Gastrocnemius medialis (tissue), 4 donors: ENCODE data around the gene NAA35. TPM values are rescaled to one million over a fixed set of nuclear protein-coding genes. Genes with fewer than 3 reads are reported as not detected.
"Not testable (repeated sequence)": the region's sequence is repeated elsewhere in the genome, so short reads cannot be mapped to it uniquely, and the experiment has no call there.

ENCODE experiments used
- ATAC-seq, 2 donors: fragments of 150-250 bp; one replicate each; pipeline ENCODE4 v1.9.1; 2016
- DNase-seq, 2 donors: peaks; one replicate each; pipeline ENCODE4 v3.0.0-alpha.2; 2019
- H3K27ac ChIP-seq, 4 donors: fragments of 200-600 bp; sonication (generic); 1 replicate in 1 of 4; 2 replicates in 3 of 4; pipeline ENCODE4 v1.5.1; 2016 to 2018; ENCODE audit warnings: mild to moderate bottlenecking in 2 of 4, moderate library complexity in 1 of 4
- H3K27me3 ChIP-seq, 3 donors: fragments of 200-600 bp; sonication (generic) in 2 of 3; 1 replicate in 1 of 3; 2 replicates in 2 of 3; pipeline versions ENCODE4 v1.5.1 to v1.6.0; 2016 to 2019; ENCODE audit warnings: mild to moderate bottlenecking in 1 of 3, moderate library complexity in 1 of 3
- H3K36me3 ChIP-seq, 2 donors: fragments of 200-600 bp; sonication (generic) in 1 of 2; one replicate each; pipeline ENCODE4 v1.5.1; 2017 to 2018
- H3K4me1 ChIP-seq, 2 donors: fragments of 200-600 bp; sonication (generic) in 1 of 2; one replicate each; pipeline ENCODE4 v1.5.1; 2016 to 2017; ENCODE audit warnings: mild to moderate bottlenecking in 2 of 2
- H3K4me3 ChIP-seq, 4 donors: fragments of 200-600 bp; sonication (generic) in 3 of 4; 1 replicate in 1 of 4; 2 replicates in 3 of 4; pipeline ENCODE4 v1.5.1; 2016 to 2019; ENCODE audit warnings: mild to moderate bottlenecking in 2 of 4
- H3K9me3 ChIP-seq, 3 donors: fragments of 200-600 bp; sonication (generic) in 2 of 3; 1 replicate in 1 of 3; 2 replicates in 2 of 3; pipeline ENCODE4 v1.5.1; 2016 to 2019
- CTCF ChIP-seq, 5 experiments: fragments of 450-650 bp in 3 of 5; fragments of 200-600 bp in 2 of 5; sonication (generic) in 2 of 5; IDR thresholded peaks in 4 of 5; conservative IDR thresholded peaks in 1 of 5; 1 replicate in 4 of 5; 2 replicates in 1 of 5; pipeline ENCODE4 v1.5.1; 2016 to 2019; ENCODE audit warnings: antibody characterized with exemption in 5 of 5, mild to moderate bottlenecking in 3 of 5, moderate library complexity in 3 of 5
- POLR2A ChIP-seq, 2 donors: fragments of 450-650 bp; IDR thresholded peaks; one replicate each; pipeline ENCODE4 v1.6.1; 2017; ENCODE audit warnings: antibody characterized with exemption in 2 of 2, mild to moderate bottlenecking in 2 of 2, moderate library complexity in 2 of 2
- in situ Hi-C, 4 donors: fragments of 200-750 bp; cut with MboI; loops; one replicate each; pipeline versions ENCODE4 v1.15.0 to v1.8.0; 2017; ENCODE audit warnings: low sequenced_read_pairs in 4 of 4
- intact Hi-C: fragments of 100-400 bp; cut with DNase I; formaldehyde crosslinking; loops from one replicate; pipeline ENCODE4 v1.15.1; 2023; ENCODE audit warnings: low total_unique reads
- total RNA-seq, 4 donors: library from RNA; depleted of rRNA; stranded (reverse); fragments of >200 nt; gene quantifications; one replicate each; pipeline versions ENCODE4 v1.1.0 to v1.2.3, GENCODE V29; 2016

The NAA35 gene
- total RNA-seq, 4 donors from 2014 or later: 22.7 to 26.9 (median 24.5) TPM

DNA sequence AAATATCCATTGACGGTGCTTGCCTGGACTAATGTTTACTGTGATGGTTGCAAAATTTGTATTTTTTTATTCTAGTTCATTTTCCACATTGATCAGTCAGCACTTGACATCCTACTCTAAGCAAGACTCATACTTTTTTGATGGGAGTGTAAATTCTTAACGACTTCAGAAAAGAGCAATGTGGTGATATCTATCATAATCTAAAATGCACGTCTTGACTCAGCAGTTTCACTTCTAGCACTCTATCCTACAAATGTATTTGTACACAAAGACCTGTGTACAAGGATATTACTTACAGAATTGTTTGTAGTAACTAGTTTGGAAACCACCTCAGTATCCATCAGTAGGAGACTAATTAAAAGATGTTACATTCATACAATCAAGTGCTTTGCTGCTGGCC, 24.0 kb downstream of the NAA35 start:
- Histone ChIP-seq H3K36me3 (peaks cover 2 to 32% of the 10 kb centered on the region in 2 donors), H3K4me1 (peaks cover 0 to 8% of the 10 kb centered on the region in 2 donors), H3K27me3 (no peaks in the 10 kb centered on the region), H3K27ac (no peak overlapping the region), H3K9me3 (no peaks in the 10 kb centered on the region), H3K4me3 (no peak overlapping the region)
- no peak for TF ChIP-seq POLR2A (IDR thresholded peaks at IDR 0.05)
- TF ChIP-seq CTCF (IDR thresholded peaks at IDR 0.05 in 4 of 5, conservative IDR thresholded peaks at IDR 0.05 in 1 of 5): no peak
- ATAC-seq (no peak), DNase-seq (no peak)
- in situ Hi-C loops: no loop called here
- intact Hi-C loops: no loop called here

DNA sequence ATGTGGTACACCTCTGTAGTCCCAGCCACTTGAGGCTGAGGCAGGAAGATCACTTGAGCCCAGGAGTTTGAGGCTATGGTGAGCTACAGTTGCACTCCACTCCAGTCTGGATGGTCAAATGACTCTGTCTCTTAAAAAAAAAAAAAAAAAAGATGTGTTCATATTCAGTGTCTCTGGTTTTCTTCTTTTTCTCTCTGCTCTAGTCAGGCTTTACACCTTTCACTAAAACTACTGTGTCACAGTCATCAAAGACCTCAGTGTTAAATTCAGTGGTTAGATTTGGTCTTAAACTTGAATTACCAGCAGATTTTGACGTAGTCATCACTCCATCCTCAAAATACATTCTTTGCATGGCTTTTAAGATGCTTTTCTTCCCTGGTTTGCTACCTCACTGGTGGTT, 28.8 kb downstream of the NAA35 start:
- ATAC-seq: no peak
- no peak for TF ChIP-seq POLR2A (IDR thresholded peaks at IDR 0.05)
- TF ChIP-seq CTCF (IDR thresholded peaks at IDR 0.05 in 4 of 5, conservative IDR thresholded peaks at IDR 0.05 in 1 of 5): no peak
- in situ Hi-C loops (no loop called here), intact Hi-C loops (no loop called here)
- no peaks in the 10 kb centered on the region for H3K27me3 ChIP-seq
- no peaks in the 10 kb centered on the region for H3K9me3 ChIP-seq
- no peaks in the 10 kb centered on the region for H3K4me1 ChIP-seq
- no peak for DNase-seq
- no peak overlapping the region for H3K27ac ChIP-seq
- no peak overlapping the region for H3K4me3 ChIP-seq
- H3K36me3 ChIP-seq: peaks cover 2 to 46% of the 10 kb centered on the region in 2 donors

DNA sequence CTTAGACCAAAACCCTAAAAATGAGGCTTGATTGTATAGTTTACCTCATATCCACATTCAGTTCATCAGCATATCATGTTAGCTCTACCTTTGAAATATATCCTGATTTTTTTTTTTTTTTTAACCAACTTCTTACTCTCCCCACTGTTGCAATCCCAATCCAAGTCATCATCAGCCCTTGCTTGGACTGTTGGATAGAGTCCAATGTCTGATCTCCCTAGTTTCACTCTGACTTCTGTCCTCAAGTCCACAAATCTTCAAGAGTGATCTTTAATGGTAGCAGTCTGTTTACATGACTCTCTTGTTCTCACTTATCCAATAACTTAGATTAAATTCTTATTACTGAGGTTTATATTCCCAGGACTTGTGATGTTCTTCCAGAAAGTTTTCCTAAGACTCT, 30.8 kb downstream of the NAA35 start:
- Histone ChIP-seq H3K4me1 (no peaks in the 10 kb centered on the region), H3K36me3 (peaks cover 0 to 45% of the 10 kb centered on the region in 2 donors), H3K4me3 (no peak overlapping the region), H3K27ac (no peak overlapping the region), H3K27me3 (no peaks in the 10 kb centered on the region), H3K9me3 (no peaks in the 10 kb centered on the region)
- intact Hi-C loops (no loop called here), in situ Hi-C loops (no loop called here)
- DNase-seq (no peak), ATAC-seq (no peak)
- TF ChIP-seq CTCF (IDR thresholded peaks at IDR 0.05 in 4 of 5, conservative IDR thresholded peaks at IDR 0.05 in 1 of 5): no peak
- no peak for TF ChIP-seq POLR2A (IDR thresholded peaks at IDR 0.05)

DNA sequence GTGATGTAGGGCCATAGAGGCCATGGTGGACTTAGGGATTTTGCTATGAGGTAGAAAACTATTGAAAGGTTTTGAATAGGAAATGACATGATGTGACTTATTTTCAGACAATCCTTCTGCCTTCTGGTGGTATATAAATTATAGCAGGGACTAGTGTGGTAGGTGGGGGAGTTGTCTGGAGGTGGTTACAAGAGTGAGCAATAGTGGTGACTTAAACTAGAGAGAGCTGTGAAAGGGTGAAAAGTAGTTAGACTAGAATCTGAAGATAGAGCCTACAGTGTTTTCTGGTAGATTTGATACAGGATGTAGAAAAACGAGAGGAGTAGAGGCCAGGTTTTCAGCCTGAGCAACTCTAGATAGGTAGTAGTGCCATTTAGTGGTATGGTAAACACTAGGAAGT, 32.3 kb downstream of the NAA35 start:
- intact Hi-C loops: no loop called here
- Histone ChIP-seq H3K4me3 (no peak overlapping the region), H3K36me3 (peaks cover 0 to 51% of the 10 kb centered on the region in 2 donors), H3K4me1 (no peaks in the 10 kb centered on the region), H3K27me3 (no peaks in the 10 kb centered on the region), H3K9me3 (no peaks in the 10 kb centered on the region), H3K27ac (no peak overlapping the region)
- no peak for ATAC-seq
- TF ChIP-seq POLR2A (IDR thresholded peaks at IDR 0.05) (no peak), CTCF (IDR thresholded peaks at IDR 0.05 in 4 of 5, conservative IDR thresholded peaks at IDR 0.05 in 1 of 5) (no peak)
- in situ Hi-C loops: no loop called here
- DNase-seq: no peak

GRCh38 chr9:85974055-85974547, 33.2 kb downstream of the NAA35 start:
- intact Hi-C loops: not testable (repeated sequence)
- peaks cover 0 to 57% of the 10 kb centered on the region in 2 donors for H3K36me3 ChIP-seq

More at GRCh38 chr9:85974055-85974547, 33.2 kb downstream of the NAA35 start:
- ATAC-seq, H3K4me3 ChIP-seq, H3K4me1 ChIP-seq, H3K27ac ChIP-seq, H3K27me3 ChIP-seq, H3K9me3 ChIP-seq, in situ Hi-C loops, DNase-seq: not testable (repeated sequence)
